IMR-90 (cell line): ENCODE measurements around the gene SELENOO. TPM values are rescaled to one million over a fixed set of nuclear protein-coding genes. Genes with fewer than 3 reads are reported as not detected.
A peak's percentile ranks its signal among the peaks of the same experiment; 100 is the strongest.

ENCODE experiments used
- ATAC-seq: fragments of 200-7000 bp; cut with Tn5 transposase; 2 replicates; pipeline ENCODE4 v1.9.1; 2020; ENCODE audit warnings: low read depth, mild to moderate bottlenecking, moderate library complexity
- BruUV-seq: library from RNA; stranded (reverse); fragments of 400-500 nt; replicated peaks from 2 replicates; lab custom pipeline; 2021; lab: Mats Ljungman, UMichigan
- CTCF ChIA-PET: fragments of 300-600 bp; formaldehyde crosslinking; extraction: SDS; loops from one replicate; lab custom pipeline; 2021; ENCODE audit warnings: antibody characterized with exemption; lab: Yijun Ruan, JAX
- POLR2A ChIA-PET: fragments of 300-600 bp; sonication (Branson Sonifier 250); formaldehyde crosslinking; loops from one replicate; lab custom pipeline; 2022; ENCODE audit warnings: antibody characterized with exemption; ENCODE audit not compliant: unreplicated experiment; lab: Charles Lee
- DNase-seq: peaks from one replicate; pipeline ENCODE4 v3.0.0; 2013
- H2AFZ ChIP-seq: replicated peaks from 2 replicates; pipeline ENCODE3; 2013; ENCODE audit warnings: low read length, mild to moderate bottlenecking; ENCODE audit not compliant: poor library complexity
- H2AK5ac ChIP-seq: 2 replicates; pipeline ENCODE4 v1.6.1; 2013; ENCODE audit warnings: low read depth, low read length, inconsistent platforms
- H2AK9ac ChIP-seq: replicated peaks from 2 replicates; pipeline ENCODE3; 2013; ENCODE audit warnings: mild to moderate bottlenecking, low read depth, low read length, moderate library complexity; ENCODE audit not compliant: poor library complexity
- H2BK120ac ChIP-seq: 2 replicates; pipeline ENCODE4 v1.6.1; 2013; ENCODE audit warnings: low read depth, low read length, inconsistent platforms
- H2BK15ac ChIP-seq: 3 replicates; pipeline ENCODE4 v1.6.1; 2013; ENCODE audit warnings: low read depth, low read length, inconsistent platforms
- H2BK20ac ChIP-seq: 2 replicates; pipeline ENCODE4 v1.6.1; 2013; ENCODE audit warnings: low read depth, mild to moderate bottlenecking, inconsistent platforms, low read length, moderate library complexity
- H2BK5ac ChIP-seq: 2 replicates; pipeline ENCODE4 v1.6.1; 2013; ENCODE audit warnings: mild to moderate bottlenecking, low read depth, low read length, inconsistent platforms; ENCODE audit not compliant: poor library complexity, severe bottlenecking
- H3K14ac ChIP-seq: replicated peaks from 2 replicates; pipeline ENCODE4 v1.6.1; 2013; ENCODE audit warnings: low read depth, low read length, inconsistent platforms
- H3K18ac ChIP-seq: 2 replicates; pipeline ENCODE4 v1.6.1; 2013; ENCODE audit warnings: low read depth, low read length, control low read depth
- H3K23ac ChIP-seq: 2 replicates; pipeline ENCODE4 v1.6.1; 2013; ENCODE audit warnings: low read depth, low read length, inconsistent platforms
- H3K27ac ChIP-seq: 2 replicates; pipeline ENCODE4 v1.5.1; 2013; ENCODE audit warnings: mild to moderate bottlenecking, control low read depth, low read length; ENCODE audit not compliant: insufficient read depth
- H3K27me3 ChIP-seq: 2 replicates; pipeline ENCODE4 v1.6.1; 2013; ENCODE audit warnings: low read length; ENCODE audit not compliant: control insufficient read depth, insufficient read depth
- H3K36me3 ChIP-seq: 2 replicates; pipeline ENCODE4 v1.6.1; 2013; ENCODE audit warnings: low read length, mixed read lengths; ENCODE audit not compliant: control insufficient read depth, insufficient read depth
- H3K4ac ChIP-seq: 2 replicates; pipeline ENCODE4 v1.6.1; 2013; ENCODE audit warnings: low read depth, low read length, inconsistent platforms
- H3K4me1 ChIP-seq: 2 replicates; pipeline ENCODE4 v1.6.1; 2013; ENCODE audit warnings: low read length, mixed read lengths; ENCODE audit not compliant: control insufficient read depth, insufficient read depth
- H3K4me2 ChIP-seq: 2 replicates; pipeline ENCODE4 v1.6.1; 2013; ENCODE audit warnings: low read depth, mild to moderate bottlenecking, control low read depth, low read length, moderate library complexity
- H3K4me3 ChIP-seq: 2 replicates; pipeline ENCODE4 v1.5.1; 2013; ENCODE audit warnings: low read depth, mild to moderate bottlenecking, control low read depth, low read length, moderate library complexity; ENCODE audit not compliant: insufficient read depth
- H3K56ac ChIP-seq: 2 replicates; pipeline ENCODE4 v1.6.1; 2013; ENCODE audit warnings: low read length, inconsistent platforms; ENCODE audit not compliant: insufficient read depth; ENCODE audit errors: extremely low read depth
- H3K79me1 ChIP-seq, 2 experiments: 2 replicates each; pipeline ENCODE4 v1.6.1; 2013; ENCODE audit warnings: low read length in 2 of 2, inconsistent platforms in 1 of 2, low read depth in 1 of 2
- H3K9ac ChIP-seq: 2 replicates; pipeline ENCODE4 v1.6.1; 2013; ENCODE audit warnings: low read depth, low read length, control low read depth
- H3K9me1 ChIP-seq: 2 replicates; pipeline ENCODE4 v1.6.1; 2013; ENCODE audit warnings: low read length, inconsistent platforms; ENCODE audit not compliant: insufficient read depth
- H3K9me3 ChIP-seq: 2 replicates; pipeline ENCODE4 v1.6.1; 2013; ENCODE audit warnings: low read length; ENCODE audit not compliant: control insufficient read depth, insufficient read depth
- H4K20me1 ChIP-seq: 2 replicates; pipeline ENCODE4 v1.6.1; 2013; ENCODE audit warnings: low read length, inconsistent platforms; ENCODE audit not compliant: insufficient read depth
- H4K5ac ChIP-seq: 2 replicates; pipeline ENCODE4 v1.6.1; 2013; ENCODE audit warnings: mild to moderate bottlenecking, low read depth, low read length, control low read depth
- H4K8ac ChIP-seq, 2 experiments: 2 replicates each; pipeline ENCODE4 v1.6.1; 2013; ENCODE audit warnings: low read depth in 2 of 2, low read length in 2 of 2, control low read depth in 1 of 2, inconsistent platforms in 1 of 2
- H4K91ac ChIP-seq: 2 replicates; pipeline ENCODE4 v1.6.1; 2013; ENCODE audit warnings: low read depth, low read length, inconsistent platforms; ENCODE audit not compliant: insufficient read depth
- BHLHE40 ChIP-seq: fragments of 150-350 bp; IDR thresholded peaks from 2 replicates; pipeline ENCODE4 v1.6.1; 2016; ENCODE audit warnings: mild to moderate bottlenecking, low read depth, low read length
- CEBPB ChIP-seq: IDR thresholded peaks from 2 replicates; pipeline ENCODE4 v1.6.1; 2012; ENCODE audit warnings: low read depth, low read length, improper control_type of control experiment
- CHD1 ChIP-seq: IDR thresholded peaks from 2 replicates; pipeline ENCODE4 v1.6.1; 2012; ENCODE audit warnings: low read depth, low read length, improper control_type of control experiment
- FOS ChIP-seq: fragments of 150-350 bp; IDR thresholded peaks from 2 replicates; pipeline ENCODE4 v1.6.1; 2016; ENCODE audit warnings: low read depth, low read length
- MAZ ChIP-seq: IDR thresholded peaks from 2 replicates; pipeline ENCODE4 v1.6.1; 2012; ENCODE audit warnings: low read depth, mild to moderate bottlenecking, low read length, improper control_type of control experiment, moderate library complexity, borderline replicate concordance
- MXI1 ChIP-seq: IDR thresholded peaks from 2 replicates; pipeline ENCODE4 v1.6.1; 2012; ENCODE audit warnings: low read depth, mild to moderate bottlenecking, low read length, moderate library complexity, borderline replicate concordance
- NFE2L2 ChIP-seq: fragments of 150-350 bp; IDR thresholded peaks from 2 replicates; pipeline ENCODE4 v1.6.1; 2016; ENCODE audit warnings: low read depth, mild to moderate bottlenecking, low read length
- POLR2A ChIP-seq: IDR thresholded peaks from 2 replicates; pipeline ENCODE4 v1.6.1; 2012; ENCODE audit warnings: mild to moderate bottlenecking, low read depth, low read length
- RAD21 ChIP-seq: IDR thresholded peaks from 2 replicates; pipeline ENCODE4 v1.6.1; 2012; ENCODE audit warnings: low read length, improper control_type of control experiment
- RCOR1 ChIP-seq: IDR thresholded peaks from 2 replicates; pipeline ENCODE4 v1.6.1; 2012; ENCODE audit warnings: mild to moderate bottlenecking, low read length, improper control_type of control experiment; ENCODE audit not compliant: insufficient replicate concordance
- SMC3 ChIP-seq: fragments of 150-350 bp; IDR thresholded peaks from 2 replicates; pipeline ENCODE4 v1.6.1; 2016; ENCODE audit warnings: low read depth, mild to moderate bottlenecking, antibody characterized with exemption, low read length, moderate library complexity
- WGBS, 2 experiments: methylation state at CpG; one replicate each; pipeline versions ENCODE4 v1.1.5 to v1.1.7; 2013; ENCODE audit warnings: missing lambda C conversion rate in 2 of 2; ENCODE audit not compliant: insufficient read length in 1 of 2; ENCODE audit errors: extremely low coverage in 2 of 2; 5-methylcytosine and 5-hydroxymethylcytosine counted together
- dilution Hi-C: fragments of 300-500 bp; cut with HindIII; formaldehyde crosslinking; loops from one replicate; pipeline ENCODE4 v1.14.3; 2018; ENCODE audit warnings: low sequenced_read_pairs; ENCODE audit not compliant: unreplicated experiment
- in situ Hi-C: fragments of 300-500 bp; cut with MboI; formaldehyde crosslinking; loops from 3 replicates; pipeline ENCODE4 v1.14.3; 2019; ENCODE audit warnings: low sequenced_read_pairs, inconsistent platforms, mixed read lengths
- intact Hi-C: fragments of 100-400 bp; cut with micrococcal nuclease; formaldehyde crosslinking; loops from 2 replicates; pipeline ENCODE4 v1.10.0; 2022
- polyA plus RNA-seq, 3 experiments: library from polyadenylated mRNA; depleted of rRNA; stranded (reverse); fragments of >200 nt; gene quantifications; 2 replicates each; pipeline ENCODE4 v1.2.3, GENCODE V29; 2012; ENCODE audit warnings: low replicate concordance in 1 of 3
- total RNA-seq: library from RNA; depleted of rRNA; stranded (reverse); fragments of >200 nt; gene quantifications from 2 replicates; pipeline ENCODE4 v1.2.3, GENCODE V29; 2012
- TF ChIP-seq, protein P1 (sequence below): fragments of 150-350 bp; IDR thresholded peaks from 2 replicates; pipeline ENCODE4 v1.6.1; 2017; ENCODE audit warnings: mild to moderate bottlenecking, antibody characterized with exemption, low read length, low read depth
- TF ChIP-seq, protein P2 (sequence below): conservative IDR thresholded peaks from 2 replicates; pipeline ENCODE4 v1.5.1; 2012; ENCODE audit warnings: mild to moderate bottlenecking, low read depth, low read length, improper control_type of control experiment

The SELENOO gene
- total and polyA plus RNA-seq, 2 of the 4 experiments (the other 2 are of a cell fraction) = 10.4 to 21.4 TPM

DNA sequence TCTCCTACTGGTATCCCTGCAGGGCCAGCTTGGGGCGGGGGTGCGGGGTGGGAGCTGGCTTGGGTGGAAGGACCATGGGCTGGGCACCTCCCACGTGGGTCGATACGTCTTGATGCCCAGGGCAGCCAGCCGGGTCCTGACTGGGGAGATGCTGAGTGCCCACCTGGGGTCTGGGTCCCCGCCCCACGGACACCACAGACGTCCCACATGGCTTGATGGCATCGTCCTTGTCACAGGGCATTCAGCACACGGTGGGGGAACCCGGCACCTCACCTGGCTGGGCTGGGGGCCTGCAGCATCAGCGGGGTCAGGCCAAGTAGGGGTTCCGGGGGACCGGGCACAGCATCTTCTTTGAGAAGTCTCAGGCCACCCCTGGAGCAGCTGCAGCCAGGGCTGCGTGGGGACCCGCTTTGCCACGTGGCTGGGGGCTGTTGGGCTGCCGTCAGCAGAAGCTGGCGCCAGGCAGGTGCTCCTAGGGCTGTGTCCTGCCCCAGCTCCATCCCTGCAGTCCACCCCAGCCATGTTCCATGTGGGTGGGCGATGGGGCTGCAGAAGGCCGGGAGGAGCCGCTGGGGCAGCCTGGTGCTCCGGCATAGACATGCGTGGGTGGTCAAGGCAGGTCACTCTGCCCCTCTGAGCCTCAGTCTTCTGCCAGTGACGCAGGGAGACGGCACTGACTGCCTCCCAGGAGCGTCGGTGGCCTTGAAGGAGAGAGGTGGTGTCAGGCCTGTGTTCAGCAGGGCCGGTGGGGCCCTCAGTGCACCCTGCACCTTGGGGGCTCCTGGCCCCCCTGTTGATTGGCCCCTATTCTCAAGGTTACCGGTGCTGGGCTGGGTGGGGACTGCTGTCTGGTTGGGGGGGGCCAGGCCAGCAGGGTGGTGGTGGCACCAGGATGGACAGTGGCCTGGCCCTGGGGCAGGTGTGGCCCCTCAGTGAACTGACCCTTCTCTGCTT is 8.4 kb downstream of the SELENOO start (continued):
- TF ChIP-seq RCOR1 (no peak), MXI1 (no peak)

DNA sequence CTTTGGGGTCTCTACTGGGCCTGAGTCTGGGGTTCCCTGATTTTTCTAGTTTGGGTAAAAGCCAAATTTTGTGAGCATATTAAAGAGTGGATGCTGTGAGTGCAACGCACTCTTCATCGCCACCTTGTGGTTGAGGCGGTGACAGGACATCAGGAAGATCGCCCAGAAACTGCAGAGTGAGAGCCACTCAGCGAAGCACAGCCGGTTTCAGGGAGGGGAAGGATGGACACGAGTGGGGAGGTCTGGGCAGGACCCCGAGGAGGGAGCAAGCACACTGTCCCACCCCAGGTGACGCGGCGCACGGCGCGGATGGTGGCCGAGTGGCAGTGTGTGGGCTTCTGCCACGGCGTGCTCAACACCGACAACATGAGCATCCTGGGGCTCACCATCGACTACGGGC is 9.1 kb downstream of the SELENOO start:
- Histone ChIP-seq H3K27me3 (no peaks in the 10 kb centered on the region), H3K9ac (no peak overlapping the region), H4K8ac (no peak overlapping the region), H3K14ac (no peak overlapping the region), H2AK5ac (no peak overlapping the region), H3K23ac (no peak overlapping the region), H3K4ac (no peak overlapping the region), H2AFZ (peak overlapping the region; percentile 63), H3K27ac (no peak overlapping the region), H3K79me1 (peaks cover 14 to 73% of the 10 kb centered on the region in 2 experiments), H3K36me3 (peaks cover 47% of the 10 kb centered on the region), H4K20me1 (peaks cover 57% of the 10 kb centered on the region), H2BK120ac (no peak overlapping the region), H2BK15ac (no peak overlapping the region), H3K56ac (no peak overlapping the region), H3K9me1 (peaks cover 3% of the 10 kb centered on the region; the same call in 1 of the 2 replicates), H3K9me3 (no peaks in the 10 kb centered on the region), H3K4me3 (no peak overlapping the region), H4K91ac (no peak overlapping the region), H3K4me2 (no peak overlapping the region), H2AK9ac (peak overlapping the region; percentile 47), H3K4me1 (no peaks in the 10 kb centered on the region), H2BK20ac (no peak overlapping the region), H4K5ac (no peak overlapping the region), H3K18ac (no peak overlapping the region), H2BK5ac (no peak overlapping the region)
- 72% methylated on average over 16 of the region's 20 CpGs; no CpG with 5 or more reads in 1 of the 2 experiments for WGBS, 2 experiments
- intact Hi-C loops = loop anchor here (1.0 to 10.0 kb wide), 3 partner anchors 64 to 279 kb away; no protein-coding TSS in a partner anchor
- ATAC-seq (peak; percentile 75), DNase-seq (peak; percentile 57)
- in situ Hi-C loops = loop anchor here (5.0 to 25.0 kb wide), 3 partner anchors 63 to 398 kb away; no protein-coding TSS in a partner anchor
- POLR2A ChIA-PET = no interaction called here
- CTCF ChIA-PET = no interaction called here
- dilution Hi-C loops = no loop called here
- no TSS peak for BruUV-seq
- TF ChIP-seq CHD1 (no peak), POLR2A (no peak), BHLHE40 (no peak), MXI1 (no peak), NFE2L2 (no peak), SMC3 (peak; percentile 87), RCOR1 (no peak), RAD21 (peak; percentile 74), MAZ (no peak), FOS (no peak), CEBPB (no peak)
- TF ChIP-seq, protein P1, sequence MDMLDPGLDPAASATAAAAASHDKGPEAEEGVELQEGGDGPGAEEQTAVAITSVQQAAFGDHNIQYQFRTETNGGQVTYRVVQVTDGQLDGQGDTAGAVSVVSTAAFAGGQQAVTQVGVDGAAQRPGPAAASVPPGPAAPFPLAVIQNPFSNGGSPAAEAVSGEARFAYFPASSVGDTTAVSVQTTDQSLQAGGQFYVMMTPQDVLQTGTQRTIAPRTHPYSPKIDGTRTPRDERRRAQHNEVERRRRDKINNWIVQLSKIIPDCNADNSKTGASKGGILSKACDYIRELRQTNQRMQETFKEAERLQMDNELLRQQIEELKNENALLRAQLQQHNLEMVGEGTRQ = no peak
- TF ChIP-seq, protein P2, sequence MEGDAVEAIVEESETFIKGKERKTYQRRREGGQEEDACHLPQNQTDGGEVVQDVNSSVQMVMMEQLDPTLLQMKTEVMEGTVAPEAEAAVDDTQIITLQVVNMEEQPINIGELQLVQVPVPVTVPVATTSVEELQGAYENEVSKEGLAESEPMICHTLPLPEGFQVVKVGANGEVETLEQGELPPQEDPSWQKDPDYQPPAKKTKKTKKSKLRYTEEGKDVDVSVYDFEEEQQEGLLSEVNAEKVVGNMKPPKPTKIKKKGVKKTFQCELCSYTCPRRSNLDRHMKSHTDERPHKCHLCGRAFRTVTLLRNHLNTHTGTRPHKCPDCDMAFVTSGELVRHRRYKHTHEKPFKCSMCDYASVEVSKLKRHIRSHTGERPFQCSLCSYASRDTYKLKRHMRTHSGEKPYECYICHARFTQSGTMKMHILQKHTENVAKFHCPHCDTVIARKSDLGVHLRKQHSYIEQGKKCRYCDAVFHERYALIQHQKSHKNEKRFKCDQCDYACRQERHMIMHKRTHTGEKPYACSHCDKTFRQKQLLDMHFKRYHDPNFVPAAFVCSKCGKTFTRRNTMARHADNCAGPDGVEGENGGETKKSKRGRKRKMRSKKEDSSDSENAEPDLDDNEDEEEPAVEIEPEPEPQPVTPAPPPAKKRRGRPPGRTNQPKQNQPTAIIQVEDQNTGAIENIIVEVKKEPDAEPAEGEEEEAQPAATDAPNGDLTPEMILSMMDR = peak; percentile 83
